PFSK-1 (cell line): Measurements from ENCODE around the gene ERG28.

Experiments
- FOXP2 ChIP-seq: optimal IDR thresholded peaks from 2 replicates; pipeline ENCODE3; 2011; ENCODE audit warnings: borderline replicate concordance, control low read depth, inconsistent platforms; ENCODE audit not compliant: insufficient read depth; ENCODE audit errors: extremely low read length, extremely low read depth
- POLR2AphosphoS5 ChIP-seq: IDR thresholded peaks from 2 replicates; pipeline ENCODE4 v1.6.1; 2012; ENCODE audit warnings: low read depth, mild to moderate bottlenecking, control low read depth, low read length, moderate library complexity
- REST ChIP-seq, 2 experiments: IDR thresholded peaks; 2 replicates each; pipeline versions ENCODE4 v1.6.1 to v1.8.0; 2011 to 2012; ENCODE audit warnings: low read depth in 2 of 2, low read length in 2 of 2, control low read depth in 1 of 2, inconsistent platforms in 1 of 2, mild to moderate bottlenecking in 1 of 2, moderate library complexity in 1 of 2; ENCODE audit not compliant: insufficient read depth in 1 of 2
- SIN3A ChIP-seq: IDR thresholded peaks from 2 replicates; pipeline ENCODE4 v1.6.1; 2012; ENCODE audit warnings: mild to moderate bottlenecking, low read length, moderate library complexity, borderline replicate concordance; ENCODE audit not compliant: insufficient read depth
- TAF1 ChIP-seq: IDR thresholded peaks from 2 replicates; pipeline ENCODE4 v1.6.1; 2012; ENCODE audit warnings: low read length, control low read depth, borderline replicate concordance; ENCODE audit not compliant: insufficient read depth

DNA sequence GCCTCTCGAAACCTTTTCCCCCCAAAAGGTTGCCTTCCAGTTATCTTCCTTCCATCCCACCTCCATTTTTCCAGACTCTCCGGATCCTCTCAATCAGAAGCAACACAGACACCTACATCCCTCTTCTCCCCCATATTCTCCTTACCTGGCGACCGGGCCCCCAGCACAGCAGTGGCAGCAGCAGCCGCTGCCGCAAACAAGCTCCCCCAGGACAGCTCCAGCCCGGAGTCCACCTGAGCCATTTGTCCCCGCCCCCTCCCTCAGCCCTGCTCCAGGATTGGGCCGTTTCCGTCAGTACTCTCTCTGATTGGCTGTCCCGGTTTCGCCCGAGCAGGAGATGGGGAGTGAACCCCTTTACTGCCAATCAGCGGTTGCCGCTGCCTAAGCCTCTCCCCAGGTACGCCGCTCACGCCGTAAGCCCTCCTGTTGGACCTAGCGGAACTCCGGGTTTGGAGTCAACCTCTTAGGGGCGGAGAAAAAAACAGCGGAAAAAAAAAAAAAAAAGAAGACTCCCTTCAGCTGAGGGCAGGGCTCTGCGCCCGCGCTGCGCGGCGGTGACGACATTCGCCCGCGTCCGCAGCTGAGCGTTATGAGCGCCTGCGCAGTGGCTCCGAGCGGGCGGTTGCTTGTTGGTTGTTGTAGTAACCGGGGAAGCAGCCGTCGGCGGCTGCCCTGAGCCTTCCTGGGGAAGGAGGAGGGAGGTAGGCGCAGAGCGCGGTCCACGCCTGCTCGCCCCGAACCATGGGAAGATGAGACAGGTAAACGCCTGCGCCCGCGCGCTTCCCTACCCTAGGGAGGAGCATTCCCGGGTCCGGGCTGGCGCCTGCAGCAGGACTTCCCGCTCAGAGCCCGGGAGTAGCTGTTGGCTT is at the start of gene ERG28, which contains the start of gene TTLL5:
- TF ChIP-seq SIN3A: no peak; the same call in 1 of the 2 replicates
- no peak for TF ChIP-seq REST (IDR thresholded peaks at IDR 0.05; ENCODE audit: insufficient read depth in 1 of 2, low read depth in 2 of 2, low read length in 2 of 2)
- TF ChIP-seq TAF1: peak; percentile 38; the same call in 1 of the 2 replicates
- TF ChIP-seq POLR2AphosphoS5: peak; percentile 44; the same call in 1 of the 2 replicates
- peak; percentile 40 for TF ChIP-seq FOXP2
